IPS DF 19.7 (cell line): ENCODE measurements around the gene IL17RB.

Source experiments
- DNase-seq: peaks from one replicate; pipeline ENCODE4 v3.0.0-alpha.2; 2013; ENCODE audit warnings: low read depth, low spot score

IL17RB gene

GRCh38 chr3:53811143-53811927, 35.0 kb upstream of the IL17RB start:
- DNase-seq = no peak

DNA sequence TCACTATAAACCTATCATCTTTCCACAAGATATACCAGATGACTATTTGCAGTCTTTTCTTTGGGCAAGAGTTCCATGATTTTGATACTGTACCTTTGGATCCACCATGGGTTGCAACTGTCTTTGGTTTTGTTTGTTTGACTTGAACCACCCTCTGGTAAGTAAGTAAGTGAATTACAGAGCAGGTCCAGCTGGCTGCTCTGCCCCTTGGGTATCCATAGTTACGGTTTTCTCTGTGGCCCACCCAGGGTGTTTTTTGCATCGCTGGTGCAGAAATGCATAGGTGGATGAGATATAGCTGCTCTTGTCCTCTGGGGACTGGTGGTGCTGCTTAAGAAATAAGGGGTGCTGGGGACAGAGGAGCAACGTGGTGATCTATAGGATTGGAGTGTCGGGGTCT, 33.9 kb upstream of the IL17RB start:
- no peak for DNase-seq

DNA sequence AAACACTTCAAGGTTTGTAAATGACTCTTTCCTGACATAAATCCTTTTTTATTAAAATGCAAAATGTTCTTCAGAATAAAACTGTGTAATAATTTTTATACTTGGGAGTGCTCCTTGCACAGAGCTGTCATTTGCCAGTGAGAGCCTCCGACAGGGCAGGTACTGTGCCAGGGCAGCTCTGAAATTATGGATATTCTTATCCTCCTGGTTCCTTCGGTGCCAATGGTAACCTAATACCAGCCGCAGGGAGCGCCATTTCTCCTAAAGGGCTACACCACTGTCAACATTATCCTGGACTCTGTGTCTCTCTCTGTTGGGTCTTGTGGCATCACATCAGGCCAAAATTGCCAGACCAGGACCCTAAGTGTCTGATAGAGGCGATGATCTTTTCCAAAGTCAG, 33.1 kb upstream of the IL17RB start:
- no peak for DNase-seq

DNA sequence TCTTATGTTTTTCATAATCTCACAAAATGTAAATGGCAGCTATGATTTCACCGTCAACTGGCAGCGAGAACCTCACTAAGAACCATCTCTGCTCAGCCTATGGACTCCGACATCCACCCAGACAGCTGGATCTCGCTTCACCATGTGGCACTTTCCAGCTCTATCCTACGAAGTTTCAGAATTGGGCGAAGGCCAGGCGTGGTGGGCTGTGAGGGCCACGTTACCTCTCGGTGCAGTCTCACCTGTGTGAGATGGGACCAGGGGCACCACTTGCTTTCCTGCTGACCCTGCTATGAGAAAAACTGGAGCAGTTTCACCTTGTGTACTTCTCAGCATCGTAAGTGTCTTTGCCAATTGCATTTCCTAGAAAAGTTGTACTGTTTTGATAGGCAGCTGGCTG, 32.5 kb upstream of the IL17RB start:
- no peak for DNase-seq

DNA sequence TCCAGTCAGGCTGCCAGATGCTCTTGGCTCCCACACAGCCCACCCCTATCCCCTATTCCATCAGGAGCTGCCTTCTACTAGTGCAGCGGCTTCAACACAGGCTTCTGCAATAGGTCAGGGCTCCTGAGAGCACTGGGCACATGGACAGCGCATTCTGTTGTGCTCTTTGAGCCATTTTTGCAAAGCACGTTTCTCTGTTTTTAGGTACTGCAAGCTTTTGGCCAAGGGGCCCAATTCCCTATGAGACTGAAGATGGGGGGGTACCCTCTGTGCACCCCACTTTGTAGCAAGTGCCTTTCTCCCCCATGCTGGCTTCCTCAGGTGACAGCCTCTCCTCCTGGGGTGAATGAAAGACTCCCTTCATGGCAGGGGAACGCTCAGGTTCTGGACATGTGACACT, 31.3 kb upstream of the IL17RB start:
- no peak for DNase-seq

DNA sequence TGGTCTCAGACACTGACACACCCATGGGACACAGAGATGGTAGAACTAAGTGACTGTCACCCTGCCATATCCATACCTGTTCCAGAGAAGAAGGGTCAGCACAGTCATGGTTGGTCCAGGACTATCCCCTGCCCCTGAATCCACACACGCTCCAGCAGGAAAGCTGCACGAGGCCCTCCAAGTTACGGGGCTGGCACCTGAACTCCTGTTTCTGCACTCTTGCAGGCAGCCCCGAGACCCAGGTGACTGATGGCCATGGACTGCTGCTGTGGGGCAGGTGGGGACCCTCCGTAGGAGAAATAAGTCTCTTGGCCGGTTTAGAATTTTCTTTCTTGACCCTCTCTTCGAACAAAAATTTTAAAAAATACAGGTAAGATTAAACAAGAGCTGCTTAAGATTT, 30.7 kb upstream of the IL17RB start:
- DNase-seq = no peak

DNA sequence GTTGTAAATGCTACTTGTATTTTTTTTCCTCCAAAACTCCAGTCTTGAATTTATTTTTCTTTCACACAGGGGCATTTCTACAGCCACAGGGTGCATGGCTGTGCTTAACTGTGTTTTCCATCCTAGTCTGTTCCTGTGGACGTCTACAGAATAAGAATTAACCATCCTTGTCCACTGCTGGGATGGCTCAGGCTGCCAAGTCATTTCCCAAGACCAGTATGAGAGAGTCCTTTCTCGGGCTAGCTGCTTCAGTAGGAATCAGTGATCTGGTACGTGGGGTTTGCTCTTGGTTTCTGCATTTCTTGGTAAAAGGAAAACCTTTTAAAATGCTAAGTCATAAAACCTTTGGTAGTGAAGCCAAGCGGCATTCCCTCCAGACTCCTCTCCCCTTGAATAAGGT, 29.9 kb upstream of the IL17RB start:
- DNase-seq = no peak

GRCh38 chr3:53817211-53817610, 29.2 kb upstream of the IL17RB start:
- no peak for DNase-seq

DNA sequence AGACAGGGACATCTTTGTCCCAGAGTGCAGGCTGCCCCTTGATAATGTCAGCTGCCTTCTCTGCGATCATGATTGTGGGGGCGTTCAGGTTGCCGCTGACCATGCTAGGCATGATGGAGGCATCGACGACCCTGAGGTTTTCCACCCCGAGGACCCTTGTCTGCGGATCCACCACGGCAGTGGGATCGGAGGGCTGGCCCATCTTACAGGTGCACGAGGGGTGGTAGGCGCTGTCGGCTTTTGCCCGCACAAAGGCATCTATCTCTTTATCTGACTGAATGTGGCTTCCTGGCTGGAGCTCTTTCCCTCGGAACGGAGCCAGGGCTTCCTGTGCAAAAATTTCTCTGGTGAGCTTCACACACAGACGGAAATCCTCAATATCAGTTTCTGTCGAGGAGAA, 28.6 kb upstream of the IL17RB start:
- no peak for DNase-seq

- no peak for DNase-seq
These were observed 27.9 kb upstream of the IL17RB start for GRCh38 chr3:53818221-53819162.

- DNase-seq = no peak
These were observed 27.1 kb upstream of the IL17RB start for GRCh38 chr3:53819163-53819868.

DNA sequence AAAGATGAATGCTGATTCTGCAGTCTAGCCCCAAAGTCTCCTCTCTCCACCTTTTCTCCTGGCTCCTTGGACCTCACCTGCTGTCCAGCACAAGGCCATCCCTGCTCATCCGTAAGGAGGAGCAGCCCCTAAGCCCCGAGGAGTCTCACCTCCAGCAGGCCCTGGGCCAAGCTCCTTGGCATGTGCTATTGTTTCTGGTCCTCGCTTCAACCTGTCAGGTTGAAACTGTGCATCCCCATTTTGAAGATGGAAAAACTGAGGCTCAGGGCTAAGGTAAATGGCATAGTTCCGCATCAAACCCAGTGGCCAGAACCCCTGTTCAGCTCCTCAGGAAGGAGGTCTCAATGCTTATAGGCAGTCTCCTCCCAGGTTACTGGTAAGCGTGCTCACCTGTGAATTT, 26.3 kb upstream of the IL17RB start:
- no peak for DNase-seq

DNA sequence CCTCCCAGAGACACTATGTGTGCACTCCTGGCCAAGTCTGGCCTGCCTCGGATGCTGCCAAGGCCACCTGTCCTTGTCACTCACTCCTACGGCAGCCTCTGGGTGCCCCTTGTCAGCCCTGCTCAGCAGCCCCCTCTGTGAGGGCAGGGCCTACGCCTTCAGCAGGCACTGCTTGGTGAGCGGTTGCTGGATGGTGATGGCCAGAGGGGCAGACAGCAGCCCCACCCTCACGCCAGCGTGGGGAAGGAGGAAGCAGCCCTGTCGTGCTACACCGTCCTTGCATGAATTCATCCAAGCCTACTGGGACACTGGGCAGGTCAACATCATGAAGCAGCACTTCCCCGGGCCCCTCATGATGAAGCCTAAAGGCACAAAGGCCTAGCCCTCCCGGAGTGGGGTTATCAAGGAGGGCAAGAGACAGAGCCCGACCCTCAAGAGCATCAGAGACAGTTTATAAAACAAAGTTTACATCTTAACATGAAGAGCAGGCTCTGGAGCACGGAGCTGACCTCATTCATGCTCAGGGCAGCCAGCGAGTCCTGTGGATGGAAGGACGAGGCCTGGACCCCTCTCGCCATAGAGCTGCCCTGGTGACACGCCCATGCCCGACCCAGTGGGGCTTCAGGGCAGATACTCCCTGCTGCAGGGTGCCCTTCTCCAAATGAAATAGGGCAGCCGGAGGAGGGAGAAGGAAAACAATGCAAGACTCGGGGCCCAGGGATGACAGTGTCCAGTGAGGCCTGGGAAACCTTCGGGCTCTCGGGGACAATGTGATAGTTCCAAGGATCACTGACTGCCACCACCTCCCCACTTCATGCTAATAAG, 25.4 kb upstream of the IL17RB start:
- no peak for DNase-seq

- DNase-seq = no peak
These were observed 24.7 kb upstream of the IL17RB start for GRCh38 chr3:53821631-53822121.

GRCh38 chr3:53822331-53822741, 24.0 kb upstream of the IL17RB start:
- no peak for DNase-seq

DNA sequence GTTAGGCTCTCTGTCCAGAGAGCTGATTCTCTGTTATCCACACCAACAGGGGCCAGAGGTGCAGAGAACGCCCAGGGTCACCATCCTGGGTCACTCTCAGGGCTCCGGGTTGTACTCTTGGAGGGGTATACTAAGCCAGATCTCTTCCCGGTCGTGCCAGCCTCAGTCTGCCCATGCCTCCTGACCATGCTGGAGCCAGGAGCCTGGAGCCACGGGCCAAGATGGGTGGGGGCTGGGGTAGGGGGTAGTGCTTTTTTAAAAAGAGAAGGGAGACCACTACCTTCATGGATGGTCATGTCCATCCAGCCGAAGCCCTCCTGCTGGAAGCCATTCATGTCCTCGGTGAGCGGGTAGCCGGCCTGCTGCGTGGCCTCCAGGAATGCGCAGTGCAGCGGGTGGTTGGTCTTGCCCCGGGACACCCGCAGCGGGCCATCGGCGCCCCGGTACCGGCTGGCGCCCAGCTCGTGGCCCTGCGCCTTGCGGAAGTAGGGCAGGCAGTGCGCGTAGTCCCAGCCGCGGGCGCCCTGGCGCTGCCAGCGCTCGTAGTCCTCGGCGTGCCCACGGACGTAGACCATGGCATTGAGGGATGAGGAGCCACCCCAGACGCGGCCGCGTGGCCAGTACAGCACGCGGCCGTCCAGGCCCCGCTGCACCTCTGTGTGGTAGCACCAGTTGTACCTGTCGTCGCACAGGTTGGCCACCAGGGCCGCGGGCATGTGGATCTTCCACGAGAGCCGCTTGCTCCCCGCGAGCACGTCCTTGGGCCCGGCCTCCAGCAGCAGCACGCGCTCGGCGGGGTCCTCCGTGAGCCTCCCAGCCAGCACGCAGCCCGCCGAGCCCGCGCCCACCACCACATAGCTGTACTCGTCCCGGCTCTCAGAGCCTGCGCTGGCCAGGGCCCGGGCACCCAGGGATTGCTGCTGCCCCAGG, 23.1 kb upstream of the IL17RB start:
- no peak for DNase-seq

GRCh38 chr3:53823956-53824657, 22.3 kb upstream of the IL17RB start:
- no peak for DNase-seq

DNA sequence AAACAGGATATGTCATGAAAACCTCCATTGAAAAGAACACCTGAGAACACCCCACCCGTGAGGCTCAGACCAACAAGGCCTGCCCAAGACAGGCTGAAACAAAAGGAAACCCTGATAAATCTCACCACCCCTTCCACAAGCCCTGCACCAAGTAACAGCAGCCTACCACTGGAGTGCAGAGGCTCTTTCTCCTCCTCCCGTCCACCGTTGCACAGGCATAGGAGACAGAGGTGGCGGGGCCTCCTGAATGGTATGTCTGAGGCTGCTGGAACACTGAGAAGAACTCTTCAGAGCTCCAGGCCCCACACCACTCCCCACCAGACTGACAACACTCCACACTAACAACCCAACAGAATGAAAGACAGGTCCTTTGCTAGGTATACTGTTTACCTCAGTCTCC, 21.6 kb upstream of the IL17RB start:
- DNase-seq = no peak

DNA sequence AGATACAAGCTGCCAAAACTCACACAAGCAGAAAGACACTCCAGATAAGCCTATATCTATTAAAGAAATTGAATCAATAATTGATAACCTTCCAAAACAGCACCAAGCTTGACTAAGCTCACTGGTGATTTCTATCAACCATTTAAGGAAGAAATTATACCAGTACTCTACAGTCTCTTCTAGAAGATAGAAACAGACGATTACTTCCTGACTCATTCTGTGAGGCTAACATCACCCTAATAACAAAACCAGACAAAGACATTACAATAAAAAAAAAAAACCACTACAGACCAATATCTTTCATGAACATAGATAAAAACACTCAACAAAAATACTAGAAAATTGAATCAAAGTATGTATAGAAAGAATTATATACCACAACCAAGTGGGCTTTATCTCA, 20.3 kb upstream of the IL17RB start:
- no peak for DNase-seq
